ENCODE data around the gene SMURF1.

SMURF1 gene

GRCh38 chr7:99096124-99096887 is 47.6 kb downstream of the SMURF1 start:
- no peak for FAIRE-seq

- no peak for FAIRE-seq
These were observed 48.2 kb downstream of the SMURF1 start for GRCh38 chr7:99095698-99096097.

GRCh38 chr7:99094401-99094800 is 49.5 kb downstream of the SMURF1 start:
- no peak for FAIRE-seq

- FAIRE-seq, result no peak
These were observed 51.7 kb downstream of the SMURF1 start for GRCh38 chr7:99092064-99092720.

- no peak for FAIRE-seq
These were observed 53.0 kb downstream of the SMURF1 start for GRCh38 chr7:99090771-99091542.

- FAIRE-seq, result no peak
These were observed 53.8 kb downstream of the SMURF1 start for GRCh38 chr7:99089914-99090629.

- FAIRE-seq, result no peak
These were observed 57.0 kb downstream of the SMURF1 start for GRCh38 chr7:99086944-99087343.

- no peak for FAIRE-seq
These were observed 57.4 kb downstream of the SMURF1 start for GRCh38 chr7:99086532-99086931.

- no peak for FAIRE-seq
These were observed 60.2 kb downstream of the SMURF1 start for GRCh38 chr7:99083733-99084132.

GRCh38 chr7:99083068-99083651 is 60.7 kb downstream of the SMURF1 start:
- no peak for FAIRE-seq

- no peak for FAIRE-seq
These were observed 63.2 kb downstream of the SMURF1 start for GRCh38 chr7:99080679-99081078.

GRCh38 chr7:99079104-99079503 is 64.8 kb downstream of the SMURF1 start:
- FAIRE-seq, result no peak

- FAIRE-seq, result no peak
These were observed 65.5 kb downstream of the SMURF1 start for GRCh38 chr7:99078416-99078815.

- FAIRE-seq, result no peak
These were observed 67.3 kb downstream of the SMURF1 start for GRCh38 chr7:99076615-99077014.

- FAIRE-seq, result no peak
These were observed 70.0 kb downstream of the SMURF1 start for GRCh38 chr7:99073839-99074446.

GRCh38 chr7:99072126-99072525 is 71.8 kb downstream of the SMURF1 start:
- FAIRE-seq, result no peak

- FAIRE-seq, result no peak
These were observed 73.5 kb downstream of the SMURF1 start for GRCh38 chr7:99070361-99070760.

GRCh38 chr7:99061001-99061776 is 82.7 kb downstream of the SMURF1 start:
- no peak for FAIRE-seq

- FAIRE-seq, result no peak
These were observed 89.1 kb downstream of the SMURF1 start for GRCh38 chr7:99054781-99055180.

- no peak for FAIRE-seq
These were observed 92.9 kb downstream of the SMURF1 start for GRCh38 chr7:99050971-99051370.

- FAIRE-seq, result no peak
These were observed 96.3 kb downstream of the SMURF1 start for GRCh38 chr7:99047526-99048077.
